ENCODE results near the gene GIT2. TPM values are rescaled to one million over a fixed set of nuclear protein-coding genes. Genes with fewer than 3 reads are reported as not detected.

Gene GIT2
- total and polyA plus RNA-seq, 3 donors from 2014 or later, result 47.2 to 51.9 (median 47.2) TPM

DNA sequence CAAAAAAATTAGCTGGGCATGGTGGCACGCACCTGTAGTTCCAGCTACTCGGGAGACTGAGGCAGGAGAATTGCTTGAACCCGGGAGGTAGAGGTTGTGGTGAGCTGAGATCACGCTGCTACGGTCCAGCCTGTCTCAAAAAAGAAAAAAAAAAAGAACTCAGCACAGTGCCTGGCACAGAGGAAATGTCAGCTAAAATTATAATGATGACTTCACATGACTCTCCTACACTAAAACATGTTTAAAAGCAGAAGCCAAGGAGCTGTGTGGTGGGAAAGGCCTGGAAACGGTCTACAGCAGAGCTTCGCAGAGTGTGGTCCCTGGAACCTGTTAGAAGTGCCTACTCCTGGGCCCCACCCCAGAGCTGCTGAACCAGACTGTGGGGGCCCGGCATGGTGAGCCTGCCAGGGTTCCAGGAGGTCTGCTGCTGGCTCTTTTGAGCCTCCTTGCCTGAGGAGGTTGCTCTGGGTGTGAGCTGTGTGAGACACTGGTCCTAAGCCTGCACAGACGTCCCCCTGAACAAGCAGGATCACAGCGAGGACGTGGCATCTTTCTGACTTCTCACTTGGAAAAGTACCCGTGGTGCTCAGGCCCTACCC lies 68.0 kb downstream of the GIT2 start:
- Histone ChIP-seq H3K4me3 (no peak overlapping the region), H3K36me3 (ENCODE audit: low read depth, missing control alignments) (no peaks in the 10 kb centered on the region), H3K27ac (no peak overlapping the region), H3K27me3 (no peaks in the 10 kb centered on the region), H3K9me3 (no peaks in the 10 kb centered on the region), H3K4me1 (no peaks in the 10 kb centered on the region)
- 81 to 89% methylated on average over 7 to 12 of the region's 12 CpGs for WGBS, 2 donors
- intact Hi-C loops (cut with DNase I; ENCODE audit: low total_unique reads), result no loop called here
- no peak for DNase-seq
- no peak for TF ChIP-seq POLR2A (IDR thresholded peaks at IDR 0.05)
- TF ChIP-seq, protein P1, sequence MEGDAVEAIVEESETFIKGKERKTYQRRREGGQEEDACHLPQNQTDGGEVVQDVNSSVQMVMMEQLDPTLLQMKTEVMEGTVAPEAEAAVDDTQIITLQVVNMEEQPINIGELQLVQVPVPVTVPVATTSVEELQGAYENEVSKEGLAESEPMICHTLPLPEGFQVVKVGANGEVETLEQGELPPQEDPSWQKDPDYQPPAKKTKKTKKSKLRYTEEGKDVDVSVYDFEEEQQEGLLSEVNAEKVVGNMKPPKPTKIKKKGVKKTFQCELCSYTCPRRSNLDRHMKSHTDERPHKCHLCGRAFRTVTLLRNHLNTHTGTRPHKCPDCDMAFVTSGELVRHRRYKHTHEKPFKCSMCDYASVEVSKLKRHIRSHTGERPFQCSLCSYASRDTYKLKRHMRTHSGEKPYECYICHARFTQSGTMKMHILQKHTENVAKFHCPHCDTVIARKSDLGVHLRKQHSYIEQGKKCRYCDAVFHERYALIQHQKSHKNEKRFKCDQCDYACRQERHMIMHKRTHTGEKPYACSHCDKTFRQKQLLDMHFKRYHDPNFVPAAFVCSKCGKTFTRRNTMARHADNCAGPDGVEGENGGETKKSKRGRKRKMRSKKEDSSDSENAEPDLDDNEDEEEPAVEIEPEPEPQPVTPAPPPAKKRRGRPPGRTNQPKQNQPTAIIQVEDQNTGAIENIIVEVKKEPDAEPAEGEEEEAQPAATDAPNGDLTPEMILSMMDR (IDR thresholded peaks at IDR 0.05), result no peak

DNA sequence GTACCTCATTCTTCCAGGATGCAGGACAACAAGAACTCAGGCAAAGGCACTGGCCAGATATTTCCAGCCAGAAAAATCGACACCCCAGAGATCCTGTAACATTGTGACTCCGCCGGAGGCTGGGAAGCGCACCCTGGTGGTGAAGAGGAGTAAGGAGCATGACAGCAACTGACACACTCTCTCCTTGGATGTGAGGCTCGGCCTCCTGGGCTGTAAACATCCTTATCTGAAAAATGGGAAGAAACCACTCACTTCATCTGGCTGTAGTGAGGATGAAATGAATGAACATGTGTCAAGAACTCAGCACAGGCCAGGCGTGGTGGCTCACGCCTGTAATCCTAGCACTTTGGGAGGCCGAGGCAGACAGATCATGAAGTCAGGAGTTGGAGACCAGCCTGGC lies 68.5 kb downstream of the GIT2 start:
- H3K4me1 ChIP-seq, result no peaks in the 10 kb centered on the region
- H3K27ac ChIP-seq, result no peak overlapping the region
- no peak for DNase-seq
- H3K36me3 ChIP-seq (ENCODE audit: low read depth, missing control alignments), result no peaks in the 10 kb centered on the region
- H3K9me3 ChIP-seq, result no peaks in the 10 kb centered on the region
- intact Hi-C loops (cut with DNase I; ENCODE audit: low total_unique reads), result no loop called here
- WGBS, 2 donors, result 74 to 80% methylated on average over 8 of the region's 8 CpGs
- no peak overlapping the region for H3K4me3 ChIP-seq
- H3K27me3 ChIP-seq, result no peaks in the 10 kb centered on the region
- no peak for TF ChIP-seq POLR2A (IDR thresholded peaks at IDR 0.05)
- TF ChIP-seq, protein P1 (IDR thresholded peaks at IDR 0.05), result peak; percentile 18 to 46 (median 38)

DNA sequence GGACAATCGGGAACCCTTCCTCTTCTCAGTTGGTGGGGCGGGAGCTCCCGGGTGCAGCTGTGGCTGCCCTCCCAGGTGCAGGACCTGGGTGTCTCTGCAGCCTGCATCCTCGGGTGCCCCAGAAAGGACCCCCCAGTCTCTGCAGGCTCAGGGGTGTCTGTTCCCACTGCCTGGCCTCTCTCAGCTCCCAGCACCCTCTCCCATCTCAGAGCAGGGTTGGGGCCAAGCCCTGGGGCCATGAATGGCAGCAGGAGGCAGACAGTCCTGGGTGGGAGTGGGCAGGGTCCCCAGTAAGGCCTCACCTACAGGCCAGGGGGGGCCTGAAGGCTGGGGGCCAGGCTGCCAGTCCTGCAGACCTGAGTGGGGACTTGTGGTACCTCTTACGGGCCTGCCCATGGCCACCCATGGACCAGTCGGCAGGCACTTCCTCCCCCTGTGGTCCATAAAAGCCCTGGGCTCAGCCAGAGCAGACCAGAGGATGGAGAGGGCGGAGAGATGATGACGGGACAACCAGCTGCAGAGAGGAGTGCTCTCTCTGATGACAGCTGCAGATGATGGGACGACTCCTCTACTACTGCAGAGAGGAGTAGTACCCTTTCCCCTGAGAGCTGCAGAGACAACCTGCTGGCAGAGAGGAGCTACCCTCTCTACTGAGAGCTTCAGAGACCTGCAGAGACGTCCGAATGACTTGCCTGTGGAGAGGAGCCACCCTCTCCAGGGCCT lies 69.5 kb downstream of the GIT2 start:
- H3K9me3 ChIP-seq, result no peaks in the 10 kb centered on the region
- H3K4me1 ChIP-seq, result no peaks in the 10 kb centered on the region
- H3K36me3 ChIP-seq (ENCODE audit: low read depth, missing control alignments), result no peaks in the 10 kb centered on the region
- no peak overlapping the region for H3K27ac ChIP-seq
- no peak for DNase-seq
- WGBS, 2 donors, result 88 to 90% methylated on average over 2 to 11 of the region's 11 CpGs
- H3K27me3 ChIP-seq, result no peaks in the 10 kb centered on the region
- intact Hi-C loops (cut with DNase I; ENCODE audit: low total_unique reads), result no loop called here
- no peak overlapping the region for H3K4me3 ChIP-seq
- no peak for TF ChIP-seq POLR2A (IDR thresholded peaks at IDR 0.05)
- TF ChIP-seq, protein P1 (IDR thresholded peaks at IDR 0.05), result no peak

DNA sequence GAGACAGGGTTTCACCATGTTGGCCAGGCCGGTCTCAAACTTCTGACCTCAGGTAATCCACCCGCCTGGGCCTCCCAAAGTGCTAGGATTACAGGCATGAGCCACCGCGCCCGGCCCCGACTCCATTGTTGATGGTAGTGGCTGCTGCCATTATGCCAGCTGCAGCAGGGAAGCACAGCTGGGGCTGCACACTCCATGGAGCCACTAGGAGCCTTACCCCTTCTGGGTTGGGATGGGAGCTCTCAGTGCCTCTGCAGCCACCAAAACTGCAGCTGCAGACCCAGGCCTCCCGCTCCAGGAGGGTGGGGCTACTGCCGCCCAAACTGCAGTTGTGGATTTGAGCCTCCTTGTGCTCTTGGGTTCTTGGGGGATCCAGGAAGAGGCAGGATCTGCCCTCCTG lies 70.2 kb downstream of the GIT2 start:
- H3K9me3 ChIP-seq, result no peaks in the 10 kb centered on the region
- no peaks in the 10 kb centered on the region for H3K4me1 ChIP-seq
- no peak overlapping the region for H3K27ac ChIP-seq
- DNase-seq, result no peak
- no peak for TF ChIP-seq POLR2A (IDR thresholded peaks at IDR 0.05)
- TF ChIP-seq, protein P1 (IDR thresholded peaks at IDR 0.05), result no peak
- no peak overlapping the region for H3K4me3 ChIP-seq
- no peaks in the 10 kb centered on the region for H3K36me3 ChIP-seq (ENCODE audit: low read depth, missing control alignments)
- intact Hi-C loops (cut with DNase I; ENCODE audit: low total_unique reads), result no loop called here
- no peaks in the 10 kb centered on the region for H3K27me3 ChIP-seq
- WGBS, 2 donors, result 80 to 97% methylated on average over 1 to 8 of the region's 8 CpGs
